Measurements from ENCODE around the gene PCDH15.
"Not testable (repeated sequence)": the region's sequence is repeated elsewhere in the genome, so short reads cannot be mapped to it uniquely, and the experiment has no call there.

The PCDH15 gene

DNA sequence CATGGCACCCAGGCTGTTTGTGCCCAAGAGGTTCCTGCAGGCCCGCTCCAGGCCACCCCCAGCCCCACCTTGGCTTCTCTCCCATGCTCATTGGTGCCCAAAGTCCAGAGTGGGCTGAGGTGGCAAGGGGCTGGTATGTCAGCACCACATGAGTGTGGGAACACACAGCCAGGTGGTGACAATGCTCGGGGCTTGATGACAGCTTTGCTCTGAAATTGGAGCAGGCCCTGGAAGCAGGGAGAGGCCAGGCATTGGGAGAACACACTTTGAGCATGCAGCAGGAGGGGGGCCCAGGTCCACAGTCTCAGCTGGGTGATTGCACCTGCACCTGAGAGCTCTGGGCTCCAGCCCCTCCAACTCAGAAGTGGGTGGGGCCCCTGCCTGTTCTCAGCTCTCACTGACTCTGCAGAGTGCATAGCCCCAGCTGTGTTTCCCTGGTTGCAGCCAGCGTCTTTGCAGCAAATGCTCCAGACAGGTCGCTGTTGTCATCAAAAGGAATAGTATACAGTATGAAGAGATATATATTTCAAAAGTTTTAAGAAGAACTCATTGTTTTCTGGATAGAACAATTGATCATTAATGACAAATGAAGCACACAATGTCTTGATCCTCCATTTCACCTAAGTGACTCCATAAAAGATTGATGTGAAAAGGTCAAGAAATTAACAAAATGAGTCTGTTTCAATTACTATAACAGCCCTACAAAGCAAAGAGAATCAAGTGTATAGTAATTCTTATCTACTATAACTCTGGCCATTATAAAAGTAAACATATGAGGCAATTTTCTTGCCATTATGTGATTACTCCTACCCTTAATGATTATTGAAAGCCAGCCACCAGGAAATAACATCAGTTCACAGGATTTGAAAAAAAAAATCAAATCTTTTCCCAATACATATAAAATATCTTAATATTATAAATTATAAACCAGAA is 848.1 kb downstream of the PCDH15 start:
- no peak for DNase-seq

DNA sequence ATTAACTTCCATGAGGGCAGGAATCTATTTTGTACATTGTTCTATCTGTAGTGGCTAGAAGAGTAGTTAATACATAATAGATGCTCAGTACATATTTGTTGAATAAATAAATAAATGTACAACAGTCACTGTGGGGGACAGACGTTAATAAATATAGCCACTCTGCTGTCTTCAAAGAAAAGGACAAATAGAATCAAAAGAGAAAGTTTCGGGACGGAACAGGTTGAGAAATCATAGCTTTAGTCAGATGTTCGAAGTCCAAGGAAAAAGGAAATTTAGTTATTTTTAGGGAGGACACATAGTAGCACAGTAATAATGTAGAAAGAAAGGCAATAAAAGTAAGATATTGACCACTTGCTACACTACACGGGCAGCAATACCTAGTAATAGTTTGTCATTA is 861.4 kb downstream of the PCDH15 start:
- DNase-seq = no peak

GRCh38 chr10:53930648-53931047 is 870.4 kb downstream of the PCDH15 start:
- DNase-seq = no peak

- not testable (repeated sequence) for DNase-seq
Measured at GRCh38 chr10:53924051-53924700, 876.9 kb downstream of the PCDH15 start.

- DNase-seq = no peak
Measured at GRCh38 chr10:53918755-53919154, 882.3 kb downstream of the PCDH15 start.

DNA sequence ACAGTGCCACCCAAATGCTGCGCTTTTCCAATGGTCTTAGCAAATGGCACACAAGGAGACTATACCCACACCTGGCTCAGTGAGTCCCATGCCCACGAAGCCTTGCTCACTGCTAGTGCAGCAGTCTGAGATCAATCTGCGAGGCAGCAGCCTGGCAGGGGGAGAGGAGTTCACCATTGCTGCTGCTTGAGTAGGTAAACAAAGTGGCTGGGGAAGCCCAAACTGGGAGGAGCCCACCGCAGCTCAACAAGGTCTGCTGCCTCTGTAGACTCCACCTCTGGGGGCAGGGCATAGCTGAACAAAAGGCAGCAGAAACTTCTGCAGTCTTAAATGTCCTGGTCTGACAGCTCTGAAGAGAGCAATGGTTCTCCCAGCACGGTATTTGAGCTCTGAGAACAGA is 891.2 kb downstream of the PCDH15 start:
- DNase-seq = no peak

DNA sequence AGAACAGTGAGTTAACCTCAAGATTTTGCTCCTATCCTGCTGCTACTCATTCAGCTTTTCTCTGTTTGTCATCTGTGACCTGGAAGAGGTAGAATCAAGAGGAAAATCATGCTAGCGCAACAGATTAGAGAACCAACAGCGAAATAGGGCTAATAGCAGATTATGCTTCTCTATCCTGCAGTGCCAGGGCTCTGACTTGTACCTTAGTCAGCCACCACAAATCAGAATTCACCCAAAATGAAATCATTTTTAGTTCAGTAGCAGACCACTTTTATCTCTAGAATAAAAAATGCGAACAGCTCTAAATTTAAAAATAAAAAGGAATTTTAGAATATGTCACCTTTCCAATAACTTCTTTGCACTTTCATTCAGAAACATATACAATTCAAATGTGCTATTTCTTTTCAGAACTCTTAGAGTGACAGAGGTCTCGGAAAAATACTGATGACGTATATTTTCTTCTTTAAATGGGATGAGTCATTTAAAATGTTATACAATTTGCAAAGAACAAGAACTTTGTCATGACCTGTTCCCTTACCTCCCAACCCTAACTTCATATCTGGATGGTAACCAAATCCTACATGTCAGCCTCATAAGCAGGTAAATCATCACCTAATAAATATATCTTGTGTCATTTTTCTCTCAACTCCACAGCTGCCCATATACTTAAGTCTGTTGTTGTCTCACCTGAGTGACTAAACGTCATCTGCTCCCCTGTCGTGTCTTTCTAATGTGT is 896.4 kb downstream of the PCDH15 start:
- no peak for DNase-seq

GRCh38 chr10:53903756-53904155 is 897.3 kb downstream of the PCDH15 start:
- no peak for DNase-seq

GRCh38 chr10:53899463-53900160 is 901.4 kb downstream of the PCDH15 start:
- DNase-seq = no peak

DNA sequence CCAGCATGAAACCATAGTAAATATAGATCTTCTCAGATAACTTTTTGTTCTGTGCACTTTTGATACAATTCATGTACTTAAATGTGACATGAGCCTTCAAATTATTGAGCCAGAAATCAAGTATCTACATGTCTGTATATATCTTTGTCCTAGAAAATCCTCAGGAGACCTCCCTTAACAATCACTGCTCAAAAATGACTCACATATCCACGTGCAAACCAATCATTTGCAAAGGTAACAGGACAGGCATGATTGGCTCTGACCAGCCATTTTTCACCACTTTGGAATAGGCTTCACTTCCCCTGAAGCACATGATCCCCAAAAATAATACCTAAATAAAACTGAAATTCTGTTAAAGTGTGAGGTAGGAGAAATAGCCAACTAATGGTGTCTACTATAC is 902.5 kb downstream of the PCDH15 start:
- no peak for DNase-seq

- no peak for DNase-seq
Measured at GRCh38 chr10:53894145-53894544, 906.9 kb downstream of the PCDH15 start.

GRCh38 chr10:53893061-53893460 is 908.0 kb downstream of the PCDH15 start:
- no peak for DNase-seq

GRCh38 chr10:53886325-53887300 is 914.4 kb downstream of the PCDH15 start:
- DNase-seq = no peak

DNA sequence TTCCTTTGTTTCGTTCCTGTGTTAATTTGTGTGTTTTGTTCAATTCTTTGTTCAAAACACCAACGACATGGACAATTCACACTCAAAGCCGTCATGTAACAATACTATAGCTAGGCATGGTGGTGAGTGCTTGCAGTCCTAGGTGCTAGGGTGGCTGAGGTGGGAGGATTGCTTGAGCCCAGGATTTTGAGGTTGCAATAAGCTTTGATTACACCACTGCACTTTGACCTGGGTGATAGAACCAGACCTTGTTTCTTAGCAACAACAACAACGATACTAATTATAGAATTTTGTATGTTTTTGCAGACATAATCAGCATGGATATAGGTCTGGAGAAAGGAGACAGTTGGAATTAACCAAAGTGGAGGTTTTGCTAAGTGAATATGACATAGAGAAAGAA is 936.2 kb downstream of the PCDH15 start:
- no peak for DNase-seq

DNA sequence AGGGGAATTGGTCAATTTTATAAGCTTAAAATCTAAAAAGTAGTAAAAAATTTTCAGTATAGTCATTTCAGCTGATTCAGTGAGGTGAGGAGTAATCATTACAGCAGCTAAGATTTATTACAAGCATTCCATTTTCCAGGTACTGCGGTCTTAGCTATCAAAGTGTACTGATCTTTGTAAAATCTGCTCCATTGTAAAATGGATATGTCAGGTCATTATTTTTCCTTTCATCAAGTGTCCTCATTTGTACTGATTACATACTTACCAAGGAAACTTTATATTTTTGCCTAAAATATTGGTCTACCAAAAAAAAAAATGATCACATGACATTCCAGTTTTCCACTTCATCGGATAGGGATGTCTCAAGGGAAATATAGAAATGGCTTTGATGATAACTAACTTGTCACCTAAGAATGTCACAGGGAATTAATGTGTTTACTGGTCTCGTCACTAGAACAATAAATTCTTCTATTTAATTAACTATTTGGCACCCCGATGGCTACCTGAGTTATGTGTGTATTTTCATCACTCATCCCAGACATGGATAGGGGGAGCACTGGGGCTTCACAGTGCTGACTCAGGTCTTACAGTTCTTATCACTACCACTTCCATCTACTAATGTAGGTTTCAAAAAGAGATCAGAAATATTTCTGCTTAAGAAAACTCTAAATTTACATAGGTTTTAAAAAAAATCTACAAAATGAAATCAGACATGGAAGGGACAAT is 948.4 kb downstream of the PCDH15 start:
- DNase-seq = no peak

- DNase-seq = no peak
Measured at GRCh38 chr10:53846809-53847208, 954.2 kb downstream of the PCDH15 start.

- DNase-seq = no peak
Measured at GRCh38 chr10:53843736-53844362, 957.2 kb downstream of the PCDH15 start.

DNA sequence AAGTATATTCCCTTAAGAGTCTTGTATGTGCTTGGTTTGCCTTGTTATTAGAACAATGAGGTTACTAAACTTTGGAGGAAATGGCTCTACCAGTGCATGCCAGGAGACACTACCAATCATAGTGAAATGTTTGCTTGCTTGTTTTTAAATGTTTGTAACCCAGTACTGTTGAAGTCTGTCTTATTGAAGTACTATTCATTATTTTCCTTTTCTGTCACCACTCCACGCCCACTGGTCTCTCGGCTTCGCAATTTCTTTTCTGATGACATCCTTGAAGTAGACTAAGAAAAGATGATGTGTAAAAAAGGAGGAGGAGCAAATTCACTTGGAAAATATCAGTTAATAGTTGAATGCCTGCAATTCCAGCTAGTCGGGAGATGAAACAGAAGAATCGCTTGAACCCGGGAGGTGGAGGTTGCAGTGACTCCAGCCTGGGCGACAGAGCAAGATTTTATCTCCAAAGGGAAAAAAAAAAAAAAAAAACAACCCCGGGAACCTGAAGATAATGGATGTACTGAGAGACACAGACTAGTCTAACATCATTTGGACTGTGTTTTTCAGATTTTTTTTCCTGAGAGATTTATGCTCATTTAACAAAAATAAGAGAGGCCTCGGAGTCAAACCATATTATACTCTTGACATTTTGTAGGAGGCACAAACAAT is 959.4 kb downstream of the PCDH15 start:
- DNase-seq = no peak

- DNase-seq = no peak
Measured at GRCh38 chr10:53840653-53841052, 960.4 kb downstream of the PCDH15 start.
